CD4-positive, CD25-positive, alpha-beta regulatory T cell (primary cell): Measurements from ENCODE around the gene ST7L. TPM values are rescaled to one million over a fixed set of nuclear protein-coding genes. Genes with fewer than 3 reads are reported as not detected.
A peak's percentile ranks its signal among the peaks of the same experiment; 100 is the strongest.

Experiments
- ATAC-seq, 2 donors: fragments of 150-1000 bp; cut with Tn5 transposase; one replicate each; pipeline ENCODE4 v1.10.0; 2021; ENCODE audit warnings: low read depth in 2 of 2, moderate number of reproducible peaks in 2 of 2, moderate library complexity in 1 of 2
- DNase-seq, 3 donors: peaks; one replicate each; pipeline versions ENCODE4 v3.0.0 to v3.0.0-alpha.2; 2012 to 2022; ENCODE audit warnings: mixed read lengths in 1 of 3
- H3K27ac ChIP-seq: one replicate; pipeline ENCODE4 v1.7.0; 2013; ENCODE audit warnings: mild to moderate bottlenecking, low read length; ENCODE audit not compliant: insufficient read depth, poor library complexity, severe bottlenecking
- H3K27me3 ChIP-seq: one replicate; pipeline ENCODE4 v1.7.0; 2013; ENCODE audit warnings: low read length; ENCODE audit not compliant: control insufficient read depth, insufficient read depth
- H3K36me3 ChIP-seq: one replicate; pipeline ENCODE4 v1.7.0; 2013; ENCODE audit warnings: mild to moderate bottlenecking, low read length, moderate library complexity; ENCODE audit not compliant: control insufficient read depth, insufficient read depth
- H3K4me1 ChIP-seq: 2 replicates; pipeline ENCODE4 v1.7.0; 2013; ENCODE audit warnings: mild to moderate bottlenecking, low read length; ENCODE audit not compliant: insufficient read depth, control insufficient read depth, poor library complexity, severe bottlenecking
- H3K4me3 ChIP-seq: one replicate; pipeline ENCODE4 v1.7.0; 2013; ENCODE audit warnings: low read depth, mild to moderate bottlenecking, low read length, moderate library complexity
- H3K9me3 ChIP-seq, 2 experiments: 1 replicate in 1 of 2; 2 replicates in 1 of 2; pipeline ENCODE4 v1.7.0; 2013; ENCODE audit warnings: low read length in 2 of 2, mild to moderate bottlenecking in 1 of 2, moderate library complexity in 1 of 2; ENCODE audit not compliant: control insufficient read depth in 2 of 2
- H3K27ac Mint-ChIP-seq, 3 donors: one replicate each; pipeline ENCODE4 v1.8.0; 2020 to 2022; ENCODE audit warnings: mild to moderate bottlenecking in 3 of 3, mixed read lengths in 3 of 3, moderate library complexity in 2 of 3
- H3K27me3 Mint-ChIP-seq: one replicate; pipeline ENCODE4 v1.8.0; 2022; ENCODE audit warnings: mild to moderate bottlenecking, mixed read lengths
- H3K36me3 Mint-ChIP-seq: one replicate; pipeline ENCODE4 v1.8.0; 2020; ENCODE audit warnings: mixed read lengths
- H3K4me1 Mint-ChIP-seq, 4 donors: one replicate each; pipeline ENCODE4 v1.8.0; 2020 to 2022; ENCODE audit warnings: mixed read lengths in 4 of 4, mild to moderate bottlenecking in 1 of 4
- H3K4me3 Mint-ChIP-seq, 4 donors: one replicate each; pipeline ENCODE4 v1.8.0; 2020 to 2022; ENCODE audit warnings: mild to moderate bottlenecking in 4 of 4, mixed read lengths in 4 of 4, moderate library complexity in 3 of 4
- H3K9me3 Mint-ChIP-seq, 7 donors: one replicate each; pipeline ENCODE4 v1.8.0; 2020 to 2022; ENCODE audit warnings: mixed read lengths in 7 of 7, mild to moderate bottlenecking in 3 of 7, moderate library complexity in 2 of 7
- polyA plus RNA-seq, 4 donors: library from polyadenylated mRNA; unstranded; fragments of 300-500 nt; fragmentation: Illumina TruSeq; gene quantifications; one replicate each; pipeline ENCODE4 v1.2.3, GENCODE V29; 2021
- total RNA-seq: library from RNA; stranded (reverse); gene quantifications from one replicate; pipeline ENCODE4 v1.2.3, GENCODE V29; 2022

Gene ST7L
- total and polyA plus RNA-seq, 5 donors from 2014 or later: 7.7 to 36.8 (median 14.9) TPM

- no peaks in the 10 kb centered on the region for H3K36me3 ChIP-seq
- H3K9me3 ChIP-seq: no peaks in the 10 kb centered on the region
- Mint-ChIP-seq H3K27ac (no peak overlapping the region), H3K9me3 (no peaks in the 10 kb centered on the region), H3K36me3 (peaks cover 4% of the 10 kb centered on the region), H3K4me3 (no peak overlapping the region), H3K27me3 (peaks cover 16% of the 10 kb centered on the region), H3K4me1 (peaks cover 0 to 6% (median 2%) of the 10 kb centered on the region in 4 donors)
- H3K4me1 ChIP-seq: no peaks in the 10 kb centered on the region
- ATAC-seq: no peak
- no peak overlapping the region for H3K27ac ChIP-seq
- peaks cover 2% of the 10 kb centered on the region for H3K27me3 ChIP-seq
- H3K4me3 ChIP-seq: no peak overlapping the region
- no peak for DNase-seq
Measured at GRCh38 chr1:112514901-112515300, 104.0 kb downstream of the ST7L start.

- Mint-ChIP-seq H3K27me3 (peaks cover 24% of the 10 kb centered on the region), H3K27ac (no peak overlapping the region), H3K36me3 (peaks cover 4% of the 10 kb centered on the region), H3K9me3 (no peaks in the 10 kb centered on the region), H3K4me1 (peaks cover 0 to 14% (median 3%) of the 10 kb centered on the region in 4 donors), H3K4me3 (no peak overlapping the region)
- Histone ChIP-seq H3K9me3 (no peaks in the 10 kb centered on the region), H3K27ac (no peak overlapping the region), H3K4me3 (no peak overlapping the region), H3K27me3 (peaks cover 2% of the 10 kb centered on the region), H3K36me3 (no peaks in the 10 kb centered on the region), H3K4me1 (peaks cover 11% of the 10 kb centered on the region)
- DNase-seq (no peak), ATAC-seq (no peak)
Measured at GRCh38 chr1:112513112-112513870, 105.7 kb downstream of the ST7L start.

- no peak overlapping the region for H3K27ac Mint-ChIP-seq
- H3K4me1 ChIP-seq: peaks cover 21% of the 10 kb centered on the region
- no peak for DNase-seq
- H3K36me3 Mint-ChIP-seq: peaks cover 4% of the 10 kb centered on the region
- H3K9me3 Mint-ChIP-seq: no peaks in the 10 kb centered on the region
- H3K4me3 Mint-ChIP-seq: peak overlapping the region in 1 of 4 donors; percentile 79
- no peak for ATAC-seq
- H3K4me1 Mint-ChIP-seq: peaks cover 0 to 24% (median 3%) of the 10 kb centered on the region in 4 donors
- H3K4me3 ChIP-seq: no peak overlapping the region
- peaks cover 38% of the 10 kb centered on the region for H3K27me3 Mint-ChIP-seq
- H3K27me3 ChIP-seq: peaks cover 2% of the 10 kb centered on the region
- H3K27ac ChIP-seq: no peak overlapping the region
- H3K36me3 ChIP-seq: no peaks in the 10 kb centered on the region
- no peaks in the 10 kb centered on the region for H3K9me3 ChIP-seq
Measured at GRCh38 chr1:112511897-112512296, 107.0 kb downstream of the ST7L start.

- H3K9me3 Mint-ChIP-seq: no peaks in the 10 kb centered on the region
- no peak for ATAC-seq
- H3K27me3 Mint-ChIP-seq: peaks cover 52% of the 10 kb centered on the region
- H3K4me3 ChIP-seq: no peak overlapping the region
- no peak for DNase-seq
- H3K36me3 ChIP-seq: no peaks in the 10 kb centered on the region
- peak overlapping the region in 3 of 4 donors; percentile 24 to 77 (median 65) for H3K4me3 Mint-ChIP-seq
- no peaks in the 10 kb centered on the region for H3K9me3 ChIP-seq
- peaks cover 21% of the 10 kb centered on the region for H3K4me1 ChIP-seq
- H3K4me1 Mint-ChIP-seq: peaks cover 0 to 25% (median 3%) of the 10 kb centered on the region in 4 donors
- no peak overlapping the region for H3K27ac ChIP-seq
- peak overlapping the region in 1 of 3 donors; percentile 10 for H3K27ac Mint-ChIP-seq
- H3K27me3 ChIP-seq: peaks cover 3% of the 10 kb centered on the region
- H3K36me3 Mint-ChIP-seq: peaks cover 2% of the 10 kb centered on the region
Measured at GRCh38 chr1:112510340-112510739, 108.6 kb downstream of the ST7L start.

GRCh38 chr1:112509660-112510178, 109.2 kb downstream of the ST7L start:
- peaks cover 0 to 25% (median 3%) of the 10 kb centered on the region in 4 donors for H3K4me1 Mint-ChIP-seq
- no peak overlapping the region for H3K27ac ChIP-seq
- no peaks in the 10 kb centered on the region for H3K9me3 ChIP-seq
- no peaks in the 10 kb centered on the region for H3K36me3 ChIP-seq
- no peaks in the 10 kb centered on the region for H3K9me3 Mint-ChIP-seq
- no peak overlapping the region for H3K4me3 ChIP-seq
- DNase-seq (no peak), ATAC-seq (no peak)
- H3K27me3 Mint-ChIP-seq: peaks cover 57% of the 10 kb centered on the region
- H3K4me1 ChIP-seq: peaks cover 21% of the 10 kb centered on the region
- H3K27me3 ChIP-seq: peaks cover 5% of the 10 kb centered on the region
- no peaks in the 10 kb centered on the region for H3K36me3 Mint-ChIP-seq
- H3K27ac Mint-ChIP-seq: no peak overlapping the region
- peak overlapping the region; percentile 65 to 77 (median 72) for H3K4me3 Mint-ChIP-seq

- H3K4me3 Mint-ChIP-seq: peak overlapping the region in 3 of 4 donors; percentile 65 to 73 (median 71)
- peaks cover 0 to 25% (median 3%) of the 10 kb centered on the region in 4 donors for H3K4me1 Mint-ChIP-seq
- Histone ChIP-seq H3K4me1 (peaks cover 21% of the 10 kb centered on the region), H3K36me3 (no peaks in the 10 kb centered on the region), H3K27me3 (peaks cover 5% of the 10 kb centered on the region), H3K9me3 (no peaks in the 10 kb centered on the region), H3K4me3 (no peak overlapping the region), H3K27ac (no peak overlapping the region)
- peak in 2 of 3 donors; percentile 24 to 38 for DNase-seq
- H3K36me3 Mint-ChIP-seq: no peaks in the 10 kb centered on the region
- peak; percentile 33 to 41 for ATAC-seq
- no peak overlapping the region for H3K27ac Mint-ChIP-seq
- H3K27me3 Mint-ChIP-seq: peaks cover 63% of the 10 kb centered on the region
- no peaks in the 10 kb centered on the region for H3K9me3 Mint-ChIP-seq
Measured at GRCh38 chr1:112509005-112509659, 109.8 kb downstream of the ST7L start.

- Mint-ChIP-seq H3K27ac (peak within 1 kb of the TSS in 1 of 3 donors; percentile 27), H3K27me3 (peaks cover 70% of the 10 kb centered on the region), H3K4me1 (peaks cover 0 to 25% (median 3%) of the 10 kb centered on the region in 4 donors), H3K36me3 (no peaks in the 10 kb centered on the region), H3K9me3 (peaks cover 0 to 5% (median 0%) of the 10 kb centered on the region in 7 donors), H3K4me3 (peak within 1 kb of the TSS; percentile 83 to 91 (median 86))
- H3K27me3 ChIP-seq: peaks cover 10% of the 10 kb centered on the region
- H3K4me3 ChIP-seq: peak within 1 kb of the TSS; percentile 52
- ATAC-seq: peak; percentile 69 to 76
- no peaks in the 10 kb centered on the region for H3K36me3 ChIP-seq
- H3K4me1 ChIP-seq: peaks cover 21% of the 10 kb centered on the region
- H3K27ac ChIP-seq: no peak within 1 kb of the TSS
- no peaks in the 10 kb centered on the region for H3K9me3 ChIP-seq
- DNase-seq: peak; percentile 32 to 59 (median 53)
Measured at GRCh38 chr1:112508278-112509004, 110.5 kb downstream of the ST7L start, which contains the start of gene WNT2B. WNT2B (plus strand) TSS chr1:112508965; CDS start chr1:112509263, 298 bp downstream.
